ENCODE measurements around the gene PLAGL2.

Gene PLAGL2

DNA sequence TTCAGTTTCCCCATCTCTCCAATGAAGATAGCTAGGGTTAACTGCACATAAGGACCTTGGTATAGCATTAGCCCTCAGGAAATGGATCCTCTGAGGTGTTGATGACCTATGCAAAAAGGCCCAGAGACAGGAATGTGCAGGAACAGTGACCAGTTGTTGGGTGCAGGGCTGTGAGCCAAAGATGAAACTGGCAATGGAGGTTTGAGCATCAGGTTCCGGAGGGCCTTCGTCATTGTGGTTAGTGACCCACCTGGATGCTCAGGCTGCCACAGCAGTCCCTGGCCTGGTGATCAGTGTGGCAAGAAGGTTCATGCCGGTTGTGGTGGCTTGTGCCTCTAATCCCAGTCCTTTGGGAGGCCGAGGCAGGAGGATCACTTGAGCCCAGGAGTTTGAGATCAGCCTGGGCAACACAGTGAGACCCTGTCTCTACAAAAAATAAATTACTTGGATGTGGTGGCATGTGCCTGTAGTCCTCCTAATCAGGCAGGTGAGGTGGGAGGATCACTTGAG is 54.3 kb downstream of the PLAGL2 start:
- no peak for DNase-seq

DNA sequence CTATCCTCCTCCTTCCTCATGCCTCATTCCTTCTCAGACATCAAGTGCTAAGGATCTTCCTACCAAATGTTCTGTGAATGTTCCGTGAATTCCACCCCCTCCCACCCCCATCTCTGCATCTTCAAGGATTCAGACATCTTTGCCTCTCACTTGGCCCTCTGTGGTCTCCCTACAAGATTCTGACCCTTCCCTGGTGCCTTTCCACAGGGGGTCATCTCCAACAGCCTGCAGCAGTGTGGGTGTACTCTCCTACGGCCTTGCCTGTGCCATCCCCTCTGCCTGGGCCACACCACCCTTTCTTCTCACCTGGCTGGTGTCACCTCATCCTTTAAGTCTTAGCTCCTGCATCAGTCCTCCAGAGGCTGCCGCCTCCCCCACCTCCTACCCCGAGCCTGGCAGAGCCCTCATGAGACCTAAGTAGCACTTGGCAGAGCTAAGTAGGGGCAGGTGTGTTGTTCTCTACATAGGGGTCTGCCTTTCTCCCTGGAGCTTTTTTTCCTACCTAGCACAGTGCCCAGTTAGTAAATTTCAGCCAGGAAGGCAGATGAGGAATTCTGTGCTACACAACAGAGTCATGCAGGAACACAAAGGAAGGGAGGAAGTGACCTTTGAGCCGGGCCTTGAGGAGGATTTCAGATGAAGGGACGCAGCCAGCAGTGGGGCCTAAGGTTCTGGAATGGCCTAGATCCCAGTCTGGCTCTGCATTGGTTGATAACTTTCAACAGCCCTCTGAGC is 55.0 kb downstream of the PLAGL2 start:
- DNase-seq, result peak in 5 of 58 donors; percentile 4 to 17 (median 6)

DNA sequence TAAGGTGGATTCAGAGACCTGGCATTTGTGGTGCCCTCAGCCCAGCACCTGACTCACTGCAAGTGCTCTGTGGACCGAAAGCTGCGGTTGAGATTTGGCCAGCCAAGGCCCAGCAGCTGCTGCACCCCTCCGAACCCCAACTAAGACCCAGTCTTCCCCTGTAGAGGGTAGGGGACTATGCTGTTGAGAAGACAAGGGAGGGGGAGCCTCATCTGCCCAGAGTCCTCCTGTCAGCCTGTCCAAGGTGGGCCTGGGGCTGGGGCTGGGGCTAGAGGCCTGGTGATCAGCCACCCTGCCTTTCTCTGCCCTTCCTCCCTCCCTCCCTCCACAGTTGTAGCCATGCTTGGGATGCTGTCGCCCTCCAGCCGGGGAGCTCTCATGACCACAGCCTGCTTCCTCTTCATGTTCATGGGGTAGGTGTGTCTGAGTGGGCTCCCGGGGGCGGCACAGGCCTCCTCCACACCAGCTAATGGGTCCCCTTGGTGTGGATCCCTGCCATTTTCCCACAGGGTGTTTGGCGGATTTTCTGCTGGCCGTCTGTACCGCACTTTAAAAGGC is 57.2 kb downstream of the PLAGL2 start:
- no peak for DNase-seq

DNA sequence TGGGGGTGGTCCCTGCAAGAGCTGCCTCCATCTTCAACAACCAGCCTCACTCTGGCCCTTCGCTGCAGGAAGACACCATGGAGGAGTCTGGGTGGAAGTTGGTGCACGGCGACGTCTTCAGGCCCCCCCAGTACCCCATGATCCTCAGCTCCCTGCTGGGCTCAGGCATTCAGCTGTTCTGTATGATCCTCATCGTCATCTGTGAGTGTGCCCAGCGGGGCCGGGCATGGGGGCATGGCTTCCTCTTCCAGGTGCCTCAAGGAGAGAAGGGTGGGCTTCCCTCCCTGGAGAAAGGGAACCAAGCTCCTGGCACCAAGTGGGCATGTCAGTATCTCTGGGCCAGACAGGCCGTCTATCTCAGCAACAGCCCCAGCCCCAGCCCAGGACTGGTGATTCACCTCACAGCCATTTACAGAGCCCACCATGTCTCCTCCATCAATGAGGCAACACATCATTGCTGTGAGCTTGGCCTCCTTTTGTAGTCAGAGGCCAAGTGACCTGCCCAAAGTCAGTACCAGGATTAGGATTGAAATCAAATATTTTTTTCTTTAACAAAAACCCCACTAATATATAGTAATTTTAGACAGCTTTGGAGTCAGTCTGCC is 57.9 kb downstream of the PLAGL2 start:
- no peak for DNase-seq

DNA sequence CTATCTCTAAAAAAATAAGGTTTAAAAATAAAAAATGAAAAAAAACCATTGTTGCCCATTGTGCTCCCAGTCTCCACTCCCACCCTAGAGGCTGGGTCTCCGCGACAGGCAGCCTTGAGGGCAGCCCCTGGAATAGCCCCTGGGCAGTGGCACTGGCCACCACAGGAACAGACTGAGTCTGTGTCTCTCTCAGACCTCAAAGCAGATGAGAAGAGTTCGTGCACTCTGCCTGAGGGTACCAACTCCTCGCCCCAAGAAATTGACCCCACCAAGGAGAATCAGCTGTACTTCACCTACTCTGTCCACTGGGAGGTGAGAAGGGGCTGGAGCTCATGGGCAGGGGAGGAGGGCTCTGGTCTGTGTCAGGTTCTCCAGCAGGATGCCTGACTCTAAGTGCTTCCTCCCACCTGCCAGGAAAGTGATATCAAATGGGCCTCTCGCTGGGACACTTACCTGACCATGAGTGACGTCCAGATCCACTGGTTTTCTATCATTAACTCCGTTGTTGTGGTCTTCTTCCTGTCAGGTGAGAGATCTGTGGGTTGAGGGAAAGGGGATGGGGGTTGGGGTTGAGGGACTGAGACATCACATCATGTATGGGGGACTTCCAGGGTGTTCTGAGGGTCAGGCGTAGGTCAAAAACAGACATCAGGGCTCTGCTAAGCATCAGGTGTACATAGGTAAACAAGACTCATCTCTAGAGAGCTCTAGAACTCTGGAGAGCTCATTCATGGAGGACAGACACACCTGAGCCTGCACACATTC is 62.5 kb downstream of the PLAGL2 start:
- no peak for DNase-seq

DNA sequence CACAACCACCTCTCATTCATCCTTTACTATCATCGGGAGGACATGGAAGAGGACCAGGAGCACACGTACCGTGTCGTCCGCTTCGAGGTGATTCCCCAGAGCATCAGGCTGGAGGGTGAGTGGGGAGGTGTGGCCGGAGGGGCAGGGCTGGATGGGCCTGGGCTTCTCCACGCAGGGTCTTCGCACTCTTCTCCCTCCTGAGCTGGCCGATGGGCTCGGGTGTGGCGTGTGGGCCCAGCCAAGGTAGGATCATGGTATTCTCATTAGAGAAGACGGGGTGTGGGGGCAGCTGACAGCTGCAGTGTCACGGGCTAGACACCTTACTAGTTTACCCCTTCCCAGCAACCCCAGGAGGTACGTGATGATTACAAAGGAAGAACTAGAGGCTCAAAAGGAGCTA is 64.6 kb downstream of the PLAGL2 start:
- no peak for DNase-seq

Data from anterior cingulate cortex (tissue), 58 donors.